GM23248 (cell line): ENCODE data around the gene TRAPPC2.

Experiments used
- EZH2 ChIP-seq: fragments of 200-600 bp; sonication (generic); IDR thresholded peaks from 2 replicates; pipeline ENCODE4 v1.6.1; 2018; ENCODE audit warnings: antibody characterized with exemption, mild to moderate bottlenecking; ENCODE audit not compliant: insufficient read depth, poor library complexity, severe bottlenecking
- EZH2phosphoT487 ChIP-seq: fragments of 200-600 bp; sonication (generic); IDR thresholded peaks from 2 replicates; pipeline ENCODE4 v1.6.1; 2018; ENCODE audit warnings: antibody characterized with exemption, moderate library complexity, mild to moderate bottlenecking, low read depth; ENCODE audit not compliant: insufficient read depth

DNA sequence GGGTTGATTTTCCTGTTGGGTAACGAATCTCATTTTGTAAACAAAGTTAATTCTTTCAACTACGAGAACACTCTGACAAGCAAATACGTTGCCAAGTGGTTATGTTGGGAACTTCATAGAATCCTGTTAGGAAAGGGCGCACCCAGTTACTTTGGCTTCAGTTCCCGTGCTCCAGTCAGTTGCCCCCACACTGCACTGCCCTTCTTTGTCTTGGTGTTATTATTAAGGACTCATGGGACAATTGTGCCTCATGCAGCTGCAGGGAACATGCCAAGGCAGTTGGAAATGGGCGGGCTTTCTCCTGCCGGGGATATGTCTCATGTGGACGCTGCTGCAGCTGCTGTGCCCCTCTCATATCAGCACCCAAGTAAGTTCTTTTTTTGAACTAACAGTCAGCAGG lies 29.1 kb upstream of the TRAPPC2 start:
- TF ChIP-seq EZH2 = no peak
- TF ChIP-seq EZH2phosphoT487 = no peak
